IPS DF 6.9 (cell line): Measurements from ENCODE around the gene CTSA.

ENCODE experiments used
- DNase-seq: peaks from one replicate; pipeline ENCODE4 v3.0.0-alpha.2; 2013; ENCODE audit warnings: low read depth, low spot score
- H3K27ac ChIP-seq: one replicate; pipeline ENCODE4 v1.5.1; 2013; ENCODE audit warnings: low read length, control low read depth
- H3K27me3 ChIP-seq: 2 replicates; pipeline ENCODE4 v1.6.1; 2013; ENCODE audit warnings: mild to moderate bottlenecking, low read length; ENCODE audit not compliant: control insufficient read depth, insufficient read depth
- H3K36me3 ChIP-seq: 2 replicates; pipeline ENCODE4 v1.6.1; 2013; ENCODE audit warnings: low read length; ENCODE audit not compliant: control insufficient read depth, insufficient read depth
- H3K4me1 ChIP-seq: 2 replicates; pipeline ENCODE4 v1.6.1; 2013; ENCODE audit warnings: low read length; ENCODE audit not compliant: control insufficient read depth, insufficient read depth
- H3K4me3 ChIP-seq: 2 replicates; pipeline ENCODE4 v1.5.1; 2013; ENCODE audit warnings: mild to moderate bottlenecking, low read length
- H3K9me3 ChIP-seq: 2 replicates; pipeline ENCODE4 v1.6.1; 2013; ENCODE audit warnings: low read length, inconsistent platforms; ENCODE audit not compliant: control insufficient read depth, insufficient read depth
- WGBS: extraction: QIAGEN DNeasy Blood & Tissue Kit; methylation state at CpG from one replicate; pipeline ENCODE4 v1.1.7; 2013; ENCODE audit warnings: mixed read lengths, missing lambda C conversion rate; ENCODE audit not compliant: insufficient read length, insufficient coverage; 5-methylcytosine and 5-hydroxymethylcytosine counted together

Gene CTSA

GRCh38 chr20:45943613-45944012 lies 52.5 kb downstream of the CTSA start:
- WGBS, result no CpG with 5 or more reads among the region's 6 CpGs
- no peaks in the 10 kb centered on the region for H3K9me3 ChIP-seq
- no peak overlapping the region for H3K27ac ChIP-seq
- DNase-seq, result no peak
- H3K4me1 ChIP-seq, result 0 out of 2 replicates have a peak, but pooled peaks cover 2% of the 10 kb centered on the region
- H3K27me3 ChIP-seq, result no peaks in the 10 kb centered on the region
- H3K36me3 ChIP-seq, result peaks cover 75% of the 10 kb centered on the region
- no peak overlapping the region for H3K4me3 ChIP-seq

- Histone ChIP-seq H3K4me1 (no peaks in the 10 kb centered on the region), H3K9me3 (no peaks in the 10 kb centered on the region), H3K36me3 (peaks cover 74% of the 10 kb centered on the region), H3K4me3 (no peak overlapping the region), H3K27me3 (no peaks in the 10 kb centered on the region), H3K27ac (no peak overlapping the region)
- no peak for DNase-seq
- WGBS, result no CpG with 5 or more reads among the region's 15 CpGs
These were observed 53.2 kb downstream of the CTSA start for GRCh38 chr20:45944151-45944964.

- H3K9me3 ChIP-seq, result no peaks in the 10 kb centered on the region
- H3K4me1 ChIP-seq, result no peaks in the 10 kb centered on the region
- no CpG with 5 or more reads among the region's 19 CpGs for WGBS
- no peaks in the 10 kb centered on the region for H3K27me3 ChIP-seq
- no peak for DNase-seq
- H3K36me3 ChIP-seq, result peaks cover 69% of the 10 kb centered on the region
- H3K27ac ChIP-seq, result no peak overlapping the region
- H3K4me3 ChIP-seq, result no peak overlapping the region
These were observed 54.0 kb downstream of the CTSA start for GRCh38 chr20:45944965-45945677.

GRCh38 chr20:45945678-45946148 lies 54.6 kb downstream of the CTSA start:
- H3K36me3 ChIP-seq, result peaks cover 66% of the 10 kb centered on the region
- no peaks in the 10 kb centered on the region for H3K4me1 ChIP-seq
- no peak overlapping the region for H3K27ac ChIP-seq
- no CpG with 5 or more reads among the region's 13 CpGs for WGBS
- no peak for DNase-seq
- no peaks in the 10 kb centered on the region for H3K27me3 ChIP-seq
- H3K4me3 ChIP-seq, result no peak overlapping the region
- H3K9me3 ChIP-seq, result no peaks in the 10 kb centered on the region

- no peak for DNase-seq
- H3K4me3 ChIP-seq, result no peak overlapping the region
- WGBS, result no CpG with 5 or more reads among the region's 20 CpGs
- H3K4me1 ChIP-seq, result no peaks in the 10 kb centered on the region
- no peak overlapping the region for H3K27ac ChIP-seq
- peaks cover 61% of the 10 kb centered on the region for H3K36me3 ChIP-seq
- H3K9me3 ChIP-seq, result no peaks in the 10 kb centered on the region
- H3K27me3 ChIP-seq, result no peaks in the 10 kb centered on the region
These were observed 55.2 kb downstream of the CTSA start for GRCh38 chr20:45946149-45946970.

GRCh38 chr20:45947110-45947866 lies 56.2 kb downstream of the CTSA start:
- H3K36me3 ChIP-seq, result peaks cover 65% of the 10 kb centered on the region
- no peaks in the 10 kb centered on the region for H3K9me3 ChIP-seq
- no CpG with 5 or more reads among the region's 29 CpGs for WGBS
- H3K4me3 ChIP-seq, result no peak overlapping the region
- H3K27me3 ChIP-seq, result no peaks in the 10 kb centered on the region
- H3K4me1 ChIP-seq, result no peaks in the 10 kb centered on the region
- H3K27ac ChIP-seq, result no peak overlapping the region
- no peak for DNase-seq

- no CpG with 5 or more reads among the region's 7 CpGs for WGBS
- Histone ChIP-seq H3K27me3 (no peaks in the 10 kb centered on the region), H3K27ac (no peak overlapping the region), H3K4me1 (no peaks in the 10 kb centered on the region), H3K9me3 (no peaks in the 10 kb centered on the region), H3K4me3 (no peak overlapping the region), H3K36me3 (peaks cover 61% of the 10 kb centered on the region)
- no peak for DNase-seq
These were observed 57.2 kb downstream of the CTSA start for GRCh38 chr20:45948261-45948733.
